Measurements from ENCODE around the gene AGRN.

AGRN gene

DNA sequence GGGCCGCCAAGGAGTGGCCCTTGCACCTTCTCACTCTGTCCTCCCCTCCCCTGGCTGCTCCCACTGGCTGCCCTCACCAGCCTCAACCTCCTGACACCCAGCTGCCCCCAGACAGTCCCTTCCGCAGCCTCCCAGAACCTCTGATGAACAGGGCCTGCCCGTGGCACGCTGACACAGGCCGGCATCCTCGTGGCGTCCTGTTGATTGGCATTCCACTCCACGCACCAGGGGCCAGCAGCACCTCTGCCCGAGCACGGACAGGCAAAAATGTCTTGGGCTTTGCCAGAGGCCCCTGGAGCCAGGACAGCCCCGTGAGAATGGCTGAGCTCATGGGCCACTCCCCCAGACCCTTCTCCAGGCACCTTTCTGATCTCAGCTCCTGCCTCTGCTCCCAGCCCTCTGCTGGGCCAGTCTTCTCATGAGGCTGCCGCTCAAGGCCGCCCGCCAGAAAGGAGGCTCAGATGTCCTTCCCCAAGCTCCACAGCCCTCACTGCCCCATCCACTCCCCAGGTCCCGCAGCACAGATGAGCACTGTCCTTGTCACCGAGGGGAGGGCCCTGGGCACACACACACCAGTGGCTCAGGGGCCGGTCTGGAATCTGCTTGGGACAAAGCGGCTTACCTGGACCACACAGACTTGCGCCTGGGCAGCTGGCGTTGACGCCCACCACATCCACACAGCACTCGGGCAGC, 70.0 kb downstream of the AGRN start:
- Histone ChIP-seq H3K14ac (ENCODE audit: low read length) (no peak overlapping the region), H2BK15ac (ENCODE audit: low read length) (no peak overlapping the region), H3K4ac (ENCODE audit: low read length) (no peak overlapping the region), H2BK12ac (ENCODE audit: low read length) (no peak overlapping the region), H3K79me1 (ENCODE audit: low read depth, low read length) (peaks cover 8% of the 10 kb centered on the region), H3K9ac (ENCODE audit: low read depth, low read length, poor library complexity) (no peak overlapping the region), H2BK5ac (ENCODE audit: low read length) (no peak overlapping the region), H3K23ac (ENCODE audit: low read depth, low read length, poor library complexity) (peak overlapping the region; percentile 73), H3K4me3 (ENCODE audit: low read length in 2 of 2) (no peak overlapping the region), H2BK120ac (ENCODE audit: low read depth, low read length) (no peak overlapping the region), H3K18ac (ENCODE audit: low read length) (no peak overlapping the region), H4K91ac (ENCODE audit: low read depth, low read length, poor library complexity) (no peak overlapping the region), H3K9me3 (replicated peaks in 1 of 2; ENCODE audit: control insufficient read depth in 2 of 2, insufficient read depth in 1 of 2, low read depth in 1 of 2, low read length in 2 of 2) (peaks cover 0 to 8% of the 10 kb centered on the region in 2 donors), H2AK5ac (ENCODE audit: low read depth, low read length) (no peak overlapping the region), H3K4me2 (ENCODE audit: insufficient read depth, low read length, poor library complexity, severe bottlenecking) (no peak overlapping the region), H4K8ac (ENCODE audit: low read depth, low read length) (peak overlapping the region; percentile 48), H3K27ac (replicated peaks; ENCODE audit: low read length) (no peak overlapping the region), H3K27me3 (ENCODE audit: control insufficient read depth in 3 of 3, insufficient read depth in 3 of 3, low read depth in 1 of 3, low read length in 3 of 3) (no peaks in the 10 kb centered on the region), H2AFZ (ENCODE audit: low read length) (no peak overlapping the region), H3K4me1 (ENCODE audit: control insufficient read depth in 2 of 2, insufficient read depth in 1 of 2, low read depth in 1 of 2, low read length in 2 of 2) (no peaks in the 10 kb centered on the region), H3K36me3 (replicated peaks in 1 of 2; ENCODE audit: control insufficient read depth in 2 of 2, insufficient read depth in 2 of 2, low read length in 2 of 2) (peaks cover 0 to 4% of the 10 kb centered on the region in 2 donors)
- DNase-seq (ENCODE audit: low spot score) = no peak
- WGBS, 2 donors (ENCODE audit: extremely low coverage in 2 of 2, insufficient read length in 2 of 2, insufficient replicate concordance in 1 of 2) = no CpG with 5 or more reads among the region's 22 CpGs

DNA sequence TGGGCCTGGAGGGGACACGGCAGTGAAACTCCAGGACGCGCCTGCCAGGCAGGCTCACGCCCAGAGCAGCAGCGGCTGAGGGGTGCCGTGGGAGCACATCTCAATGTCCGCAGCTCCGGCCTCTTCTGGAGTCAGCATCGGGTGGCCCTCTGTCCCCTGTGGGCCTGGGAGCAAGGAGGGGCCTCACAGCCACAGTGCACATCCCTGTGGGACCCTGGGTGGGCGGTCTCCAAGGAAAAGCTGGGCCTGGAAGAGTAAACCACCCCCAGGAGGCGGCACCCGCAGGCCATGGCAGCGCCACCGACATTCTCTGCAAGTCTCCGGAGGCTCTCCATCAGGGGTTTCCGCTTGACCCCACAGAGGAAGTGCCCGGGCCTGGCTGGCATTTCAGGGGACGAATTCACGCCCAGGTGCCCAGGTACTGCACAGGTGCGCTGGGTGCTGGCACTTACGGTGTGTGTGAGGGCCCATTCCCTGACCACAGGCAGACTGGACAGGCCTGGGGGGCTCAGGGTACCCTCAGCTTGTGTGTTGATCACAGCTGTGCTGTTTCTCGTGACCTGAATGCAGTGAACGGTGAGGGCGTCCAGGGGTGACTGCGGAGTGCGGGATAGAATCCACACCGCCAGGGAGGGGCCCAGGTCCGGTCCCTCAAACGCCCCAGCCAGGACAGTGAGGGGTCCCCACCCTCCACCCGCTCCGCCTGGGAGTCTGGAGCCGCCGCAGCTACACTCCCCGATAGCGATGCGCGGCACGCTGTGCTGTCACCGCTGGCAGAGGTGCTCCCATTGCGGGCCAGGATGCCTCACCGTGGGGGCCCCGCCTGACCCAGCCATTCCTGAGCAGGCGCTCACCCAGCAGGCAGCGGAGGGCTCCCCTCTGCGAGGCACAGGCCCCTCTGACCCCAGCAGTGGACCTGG, 70.8 kb downstream of the AGRN start:
- Histone ChIP-seq H3K9me3 (replicated peaks in 1 of 2; ENCODE audit: control insufficient read depth in 2 of 2, insufficient read depth in 1 of 2, low read depth in 1 of 2, low read length in 2 of 2) (peaks cover 2 to 8% of the 10 kb centered on the region in 2 donors), H3K27ac (replicated peaks; ENCODE audit: low read length) (no peak overlapping the region), H3K79me1 (ENCODE audit: low read depth, low read length) (peaks cover 8% of the 10 kb centered on the region), H3K4me3 (ENCODE audit: low read length in 2 of 2) (no peak overlapping the region), H2BK5ac (ENCODE audit: low read length) (no peak overlapping the region), H3K27me3 (ENCODE audit: control insufficient read depth in 3 of 3, insufficient read depth in 3 of 3, low read depth in 1 of 3, low read length in 3 of 3) (no peaks in the 10 kb centered on the region), H3K36me3 (replicated peaks in 1 of 2; ENCODE audit: control insufficient read depth in 2 of 2, insufficient read depth in 2 of 2, low read length in 2 of 2) (peaks cover 0 to 4% of the 10 kb centered on the region in 2 donors), H3K4me2 (ENCODE audit: insufficient read depth, low read length, poor library complexity, severe bottlenecking) (no peak overlapping the region), H3K4ac (ENCODE audit: low read length) (no peak overlapping the region), H2BK15ac (ENCODE audit: low read length) (no peak overlapping the region), H3K23ac (ENCODE audit: low read depth, low read length, poor library complexity) (peak overlapping the region; percentile 73), H4K8ac (ENCODE audit: low read depth, low read length) (no peak overlapping the region), H4K91ac (ENCODE audit: low read depth, low read length, poor library complexity) (no peak overlapping the region), H3K4me1 (ENCODE audit: control insufficient read depth in 2 of 2, insufficient read depth in 1 of 2, low read depth in 1 of 2, low read length in 2 of 2) (no peaks in the 10 kb centered on the region), H3K14ac (ENCODE audit: low read length) (peak overlapping the region; percentile 38), H2AK5ac (ENCODE audit: low read depth, low read length) (peak overlapping the region; percentile 56), H3K9ac (ENCODE audit: low read depth, low read length, poor library complexity) (peak overlapping the region; percentile 30), H2AFZ (ENCODE audit: low read length) (no peak overlapping the region), H2BK120ac (ENCODE audit: low read depth, low read length) (no peak overlapping the region), H3K18ac (ENCODE audit: low read length) (peak overlapping the region; percentile 38), H2BK12ac (ENCODE audit: low read length) (no peak overlapping the region)
- DNase-seq (ENCODE audit: low spot score) = no peak
- no CpG with 5 or more reads among the region's 45 CpGs for WGBS, 2 donors (ENCODE audit: extremely low coverage in 2 of 2, insufficient read length in 2 of 2, insufficient replicate concordance in 1 of 2)

DNA sequence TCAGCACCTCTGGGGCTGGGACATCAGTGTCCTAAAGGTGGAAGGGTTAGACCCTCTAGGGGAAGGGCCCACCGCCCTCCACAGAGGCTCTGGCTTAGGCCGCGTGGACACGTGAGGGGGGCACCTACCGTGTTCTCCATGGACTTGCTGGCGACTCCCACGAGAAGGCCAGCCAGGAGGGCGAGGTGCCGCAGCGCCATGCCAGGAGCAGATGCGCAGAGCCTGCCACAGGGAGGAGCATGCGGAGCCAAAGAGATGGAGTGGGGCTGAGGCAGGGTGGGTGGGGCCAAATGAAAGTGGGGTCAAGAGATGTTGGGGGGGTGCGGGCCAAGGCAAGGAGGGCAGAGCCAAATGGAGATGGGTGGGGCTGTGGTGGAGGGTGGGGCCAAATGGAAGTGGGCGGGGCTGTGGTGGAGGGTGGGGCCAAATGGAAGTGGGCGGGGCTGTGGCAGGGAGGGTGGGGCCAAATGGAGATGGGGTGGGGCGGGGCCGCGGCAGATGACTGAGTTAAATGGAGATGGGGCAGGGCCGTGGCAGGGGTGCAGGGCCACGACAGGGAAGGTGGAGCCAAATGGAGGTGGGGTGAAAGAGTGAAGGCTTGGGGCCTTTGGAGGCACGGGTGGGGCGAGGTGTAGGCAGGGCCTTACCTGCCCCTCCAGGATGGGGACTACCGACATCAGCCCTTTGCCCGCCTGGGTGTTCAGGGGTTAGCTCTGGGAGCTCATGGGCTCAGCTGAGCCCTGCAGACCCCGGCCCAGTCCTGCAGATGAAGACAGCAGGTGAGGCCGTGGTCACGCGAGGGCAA, 71.6 kb downstream of the AGRN start:
- Histone ChIP-seq H2BK12ac (ENCODE audit: low read length) (no peak overlapping the region), H3K27me3 (ENCODE audit: control insufficient read depth in 3 of 3, insufficient read depth in 3 of 3, low read depth in 1 of 3, low read length in 3 of 3) (no peaks in the 10 kb centered on the region), H2AK5ac (ENCODE audit: low read depth, low read length) (no peak overlapping the region), H3K4me2 (ENCODE audit: insufficient read depth, low read length, poor library complexity, severe bottlenecking) (no peak overlapping the region), H3K14ac (ENCODE audit: low read length) (peak overlapping the region; percentile 38), H4K91ac (ENCODE audit: low read depth, low read length, poor library complexity) (no peak overlapping the region), H3K4ac (ENCODE audit: low read length) (no peak overlapping the region), H3K4me3 (ENCODE audit: low read length in 2 of 2) (no peak overlapping the region), H2AFZ (ENCODE audit: low read length) (no peak overlapping the region), H4K8ac (ENCODE audit: low read depth, low read length) (peak overlapping the region; percentile 82), H3K23ac (ENCODE audit: low read depth, low read length, poor library complexity) (peak overlapping the region; percentile 55), H3K36me3 (replicated peaks in 1 of 2; ENCODE audit: control insufficient read depth in 2 of 2, insufficient read depth in 2 of 2, low read length in 2 of 2) (peaks cover 0 to 1% of the 10 kb centered on the region in 2 donors), H3K27ac (replicated peaks; ENCODE audit: low read length) (no peak overlapping the region), H3K18ac (ENCODE audit: low read length) (no peak overlapping the region), H3K9ac (ENCODE audit: low read depth, low read length, poor library complexity) (no peak overlapping the region), H2BK5ac (ENCODE audit: low read length) (peak overlapping the region; percentile 5), H3K4me1 (ENCODE audit: control insufficient read depth in 2 of 2, insufficient read depth in 1 of 2, low read depth in 1 of 2, low read length in 2 of 2) (no peaks in the 10 kb centered on the region), H2BK120ac (ENCODE audit: low read depth, low read length) (no peak overlapping the region), H3K9me3 (replicated peaks in 1 of 2; ENCODE audit: control insufficient read depth in 2 of 2, insufficient read depth in 1 of 2, low read depth in 1 of 2, low read length in 2 of 2) (peaks cover 2 to 8% of the 10 kb centered on the region in 2 donors), H3K79me1 (ENCODE audit: low read depth, low read length) (peaks cover 7% of the 10 kb centered on the region), H2BK15ac (ENCODE audit: low read length) (no peak overlapping the region)
- DNase-seq (ENCODE audit: low spot score) = no peak
- WGBS, 2 donors (ENCODE audit: extremely low coverage in 2 of 2, insufficient read length in 2 of 2, insufficient replicate concordance in 1 of 2) = no CpG with 5 or more reads among the region's 28 CpGs

All from neuronal stem cell (in vitro differentiated cells).